HG03378 (cell line): ENCODE measurements around the gene PRDM2.

ENCODE experiments used
- ATAC-seq: cut with Tn5 transposase; IDR thresholded peaks from one replicate; pipeline ENCODE4 v1.9.1; 2021; ENCODE audit warnings: mild to moderate bottlenecking, moderate library complexity; ENCODE audit not compliant: unreplicated experiment

PRDM2 gene

GRCh38 chr1:13732971-13733667 is 33.1 kb downstream of the PRDM2 start:
- no peak for ATAC-seq

GRCh38 chr1:13733711-13734110 is 33.7 kb downstream of the PRDM2 start:
- no peak for ATAC-seq

GRCh38 chr1:13735168-13735930 is 35.4 kb downstream of the PRDM2 start:
- ATAC-seq, result no peak

GRCh38 chr1:13737398-13737797 is 37.4 kb downstream of the PRDM2 start:
- ATAC-seq, result no peak

GRCh38 chr1:13746342-13746741 is 46.4 kb downstream of the PRDM2 start:
- no peak for ATAC-seq

- peak; percentile 65 for ATAC-seq
Observed at GRCh38 chr1:13748610-13749505, 48.9 kb downstream of the PRDM2 start.

- peak; percentile 3 for ATAC-seq
Observed at GRCh38 chr1:13749543-13750341, 49.8 kb downstream of the PRDM2 start.

GRCh38 chr1:13751458-13751871 is 51.5 kb downstream of the PRDM2 start:
- ATAC-seq, result no peak

- no peak for ATAC-seq
Observed at GRCh38 chr1:13751985-13752384, 52.0 kb downstream of the PRDM2 start.

GRCh38 chr1:13752852-13753251 is 52.9 kb downstream of the PRDM2 start:
- no peak for ATAC-seq

GRCh38 chr1:13753636-13754402 is 53.8 kb downstream of the PRDM2 start:
- ATAC-seq, result peak; percentile 37

- ATAC-seq, result no peak
Observed at GRCh38 chr1:13754510-13755103, 54.6 kb downstream of the PRDM2 start.

- ATAC-seq, result no peak
Observed at GRCh38 chr1:13756557-13757315, 56.7 kb downstream of the PRDM2 start.

GRCh38 chr1:13757693-13758092 is 57.7 kb downstream of the PRDM2 start:
- ATAC-seq, result no peak

- ATAC-seq, result no peak
Observed at GRCh38 chr1:13759072-13759471, 59.1 kb downstream of the PRDM2 start.

- no peak for ATAC-seq
Observed at GRCh38 chr1:13760340-13760739, 60.4 kb downstream of the PRDM2 start.

- no peak for ATAC-seq
Observed at GRCh38 chr1:13760921-13761320, 60.9 kb downstream of the PRDM2 start.

- ATAC-seq, result no peak
Observed at GRCh38 chr1:13761883-13762282, 61.9 kb downstream of the PRDM2 start.

GRCh38 chr1:13762642-13763041 is 62.7 kb downstream of the PRDM2 start:
- ATAC-seq, result no peak
